ENCODE measurements around the gene CENPP.
"Not testable (repeated sequence)": the region's sequence is repeated elsewhere in the genome, so short reads cannot be mapped to it uniquely, and the experiment has no call there.

Gene CENPP

DNA sequence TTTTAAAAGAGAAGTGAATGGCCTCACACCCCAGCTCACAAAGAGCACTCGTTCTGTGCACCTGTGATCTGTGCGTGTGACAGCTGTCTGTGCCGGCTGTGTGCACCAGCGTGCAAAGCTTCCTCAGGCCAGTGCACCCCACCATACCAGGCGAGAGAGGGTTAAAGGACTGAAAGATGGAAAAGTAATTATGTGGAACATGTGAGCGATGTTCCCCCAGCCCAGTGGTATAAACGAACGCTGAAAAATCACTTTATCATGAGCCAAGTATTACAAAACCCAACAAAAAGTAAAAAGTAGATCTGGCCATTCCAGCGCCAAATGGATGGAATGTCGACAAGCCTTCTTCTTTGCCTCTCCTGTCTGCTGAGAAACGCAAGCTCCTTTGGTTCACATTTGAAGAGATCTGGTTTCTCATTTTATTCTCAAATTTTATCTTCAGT is 290.5 kb downstream of the CENPP start:
- DNase-seq (ENCODE audit: low read depth), result no peak

- no peak for DNase-seq (ENCODE audit: low read depth)
These were observed 290.9 kb downstream of the CENPP start for GRCh38 chr9:92616655-92617111.

DNA sequence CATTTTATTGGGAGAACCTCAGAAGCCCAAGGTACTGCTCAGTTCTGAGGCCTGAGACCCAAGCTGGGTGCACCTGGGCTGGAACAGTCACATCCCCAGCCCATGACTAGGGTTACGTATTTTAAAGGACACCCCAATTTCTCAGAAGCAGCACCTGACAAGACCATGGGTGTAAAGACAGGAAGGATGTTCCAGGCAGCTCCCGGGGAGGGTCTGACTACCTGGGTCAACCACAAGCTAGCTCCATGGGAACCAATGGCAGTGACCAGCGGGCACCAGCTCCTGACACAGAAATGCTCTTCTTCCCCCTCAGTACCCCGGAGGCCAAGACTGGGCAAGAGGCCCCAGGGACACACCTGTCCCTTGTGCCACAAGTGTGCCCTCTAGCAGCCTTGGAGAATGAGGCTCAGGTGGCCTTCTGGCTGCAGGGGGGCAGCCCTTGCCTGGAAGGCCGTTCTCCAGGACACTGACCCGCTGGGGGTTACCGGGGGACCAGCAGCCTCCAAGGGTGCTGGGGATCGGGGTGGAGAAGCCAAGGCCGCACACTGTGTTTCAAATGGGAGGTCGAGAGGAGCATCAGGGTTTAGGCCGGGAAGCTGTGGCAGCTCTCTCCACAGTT is 291.6 kb downstream of the CENPP start:
- no peak for DNase-seq (ENCODE audit: low read depth)

GRCh38 chr9:92617951-92618510 is 292.3 kb downstream of the CENPP start:
- DNase-seq (ENCODE audit: low read depth), result no peak

- no peak for DNase-seq (ENCODE audit: low read depth)
These were observed 293.0 kb downstream of the CENPP start for GRCh38 chr9:92618633-92619225.

DNA sequence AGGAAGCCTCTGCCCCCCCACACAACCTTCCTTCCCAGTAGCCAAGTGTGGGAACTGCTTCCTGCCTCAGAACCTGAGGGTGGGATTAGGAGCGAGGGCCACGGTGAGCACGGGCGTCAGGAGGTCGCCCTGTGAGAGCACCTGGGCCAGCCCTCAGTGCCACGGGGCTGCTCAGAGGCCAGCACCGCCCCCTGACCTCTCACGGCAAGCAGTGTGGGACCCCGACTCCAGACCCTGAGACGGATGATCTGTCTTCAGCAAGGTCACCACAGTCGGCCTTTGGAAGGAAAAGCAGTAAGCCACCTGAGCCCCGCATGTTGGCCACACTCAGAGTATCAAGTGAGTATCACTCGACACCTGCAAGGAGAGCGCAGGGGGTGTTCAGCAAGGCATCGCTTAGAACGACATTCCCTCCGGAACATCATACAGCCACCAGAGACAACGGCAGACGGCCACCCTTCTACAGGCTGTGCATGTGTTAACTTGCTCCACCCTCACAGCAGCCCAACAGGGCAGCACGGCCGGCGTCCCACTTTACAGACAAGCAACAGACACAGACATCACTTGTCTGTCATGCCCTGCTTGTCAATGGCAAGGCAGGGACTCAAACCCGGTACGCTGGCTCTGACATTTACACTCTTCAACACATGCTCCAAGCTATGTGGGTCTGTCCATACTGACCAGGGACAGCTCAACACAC is 294.0 kb downstream of the CENPP start:
- DNase-seq (ENCODE audit: low read depth), result no peak

- no peak for DNase-seq (ENCODE audit: low read depth)
These were observed 295.1 kb downstream of the CENPP start for GRCh38 chr9:92620845-92621244.

DNA sequence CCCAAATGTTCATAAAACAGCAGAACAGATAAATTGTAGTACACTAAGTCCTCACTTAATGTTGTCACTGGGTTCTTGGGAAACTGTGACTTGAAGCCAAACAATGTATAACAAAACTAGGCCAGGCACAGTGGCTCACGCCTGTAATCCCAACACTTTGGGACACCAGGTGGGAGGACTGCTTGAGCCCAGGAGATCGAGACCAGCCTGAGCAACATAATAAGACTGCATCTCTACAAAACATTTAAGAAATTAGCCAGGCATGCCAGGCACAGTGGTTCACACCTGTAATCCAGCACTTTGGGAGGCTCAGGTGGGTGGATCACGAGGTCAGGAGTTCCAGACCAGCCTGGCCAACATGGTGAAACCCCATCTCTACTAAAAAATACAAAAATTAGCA is 298.2 kb downstream of the CENPP start:
- DNase-seq (ENCODE audit: low read depth), result not testable (repeated sequence)

DNA sequence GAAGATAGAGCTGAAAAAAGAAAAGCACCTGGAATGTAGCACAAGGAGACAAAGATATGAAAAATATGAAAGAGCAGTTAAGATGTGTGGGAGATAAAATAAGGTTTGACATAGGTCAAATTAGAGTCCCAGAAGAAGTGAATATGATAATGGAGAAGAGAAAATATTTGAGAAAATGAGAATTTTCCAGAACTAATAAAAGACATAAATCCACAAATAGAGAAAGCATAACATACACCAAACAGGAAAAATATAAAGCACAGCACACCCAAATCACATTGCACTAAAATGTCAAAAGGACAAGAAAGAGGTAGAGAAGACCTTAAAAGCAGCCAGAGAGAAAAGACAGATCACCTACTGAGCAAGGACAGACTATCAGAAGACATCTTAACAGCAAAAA is 300.7 kb downstream of the CENPP start:
- DNase-seq (ENCODE audit: low read depth), result no peak

DNA sequence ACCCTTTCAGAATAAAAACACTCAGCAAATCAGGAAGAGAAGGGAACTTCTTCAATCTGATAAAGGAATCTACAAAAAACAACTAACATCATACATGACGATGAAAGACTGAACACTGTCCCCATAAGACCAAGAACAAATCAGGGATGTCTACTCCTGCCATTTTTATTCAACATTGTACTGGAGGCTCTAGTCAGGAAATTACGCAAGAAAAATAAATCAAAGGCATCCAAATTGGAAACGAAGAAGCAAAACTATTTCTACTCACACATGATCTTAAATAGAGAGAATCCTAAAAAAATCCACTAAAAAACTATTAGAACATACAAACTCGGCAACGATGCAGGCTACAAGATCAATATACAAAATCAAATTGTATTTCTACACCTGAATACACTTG is 301.9 kb downstream of the CENPP start:
- no peak for DNase-seq (ENCODE audit: low read depth)

- no peak for DNase-seq (ENCODE audit: low read depth)
These were observed 305.9 kb downstream of the CENPP start for GRCh38 chr9:92631452-92632343.

DNA sequence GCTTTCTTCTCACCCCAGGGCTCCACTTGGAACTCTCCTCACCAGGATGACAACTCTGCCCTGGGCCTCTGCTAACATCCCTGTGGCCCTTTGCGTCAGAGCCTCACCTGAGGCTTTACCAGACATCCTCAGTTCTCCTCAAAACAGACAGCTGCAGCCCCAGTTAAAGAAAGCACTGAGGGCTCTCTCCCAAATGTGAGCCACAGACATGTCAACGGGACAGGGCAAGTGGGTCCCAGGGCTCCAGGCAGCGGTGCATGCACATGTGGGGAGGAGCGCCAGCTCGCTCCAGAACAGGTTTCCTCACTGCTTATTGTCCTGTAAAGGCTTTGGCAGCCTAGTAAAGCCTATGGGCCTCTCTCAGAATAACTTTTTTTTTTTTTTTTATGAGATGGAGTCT is 306.9 kb downstream of the CENPP start:
- DNase-seq (ENCODE audit: low read depth), result no peak

- DNase-seq (ENCODE audit: low read depth), result no peak
These were observed 308.0 kb downstream of the CENPP start for GRCh38 chr9:92633614-92634278.

DNA sequence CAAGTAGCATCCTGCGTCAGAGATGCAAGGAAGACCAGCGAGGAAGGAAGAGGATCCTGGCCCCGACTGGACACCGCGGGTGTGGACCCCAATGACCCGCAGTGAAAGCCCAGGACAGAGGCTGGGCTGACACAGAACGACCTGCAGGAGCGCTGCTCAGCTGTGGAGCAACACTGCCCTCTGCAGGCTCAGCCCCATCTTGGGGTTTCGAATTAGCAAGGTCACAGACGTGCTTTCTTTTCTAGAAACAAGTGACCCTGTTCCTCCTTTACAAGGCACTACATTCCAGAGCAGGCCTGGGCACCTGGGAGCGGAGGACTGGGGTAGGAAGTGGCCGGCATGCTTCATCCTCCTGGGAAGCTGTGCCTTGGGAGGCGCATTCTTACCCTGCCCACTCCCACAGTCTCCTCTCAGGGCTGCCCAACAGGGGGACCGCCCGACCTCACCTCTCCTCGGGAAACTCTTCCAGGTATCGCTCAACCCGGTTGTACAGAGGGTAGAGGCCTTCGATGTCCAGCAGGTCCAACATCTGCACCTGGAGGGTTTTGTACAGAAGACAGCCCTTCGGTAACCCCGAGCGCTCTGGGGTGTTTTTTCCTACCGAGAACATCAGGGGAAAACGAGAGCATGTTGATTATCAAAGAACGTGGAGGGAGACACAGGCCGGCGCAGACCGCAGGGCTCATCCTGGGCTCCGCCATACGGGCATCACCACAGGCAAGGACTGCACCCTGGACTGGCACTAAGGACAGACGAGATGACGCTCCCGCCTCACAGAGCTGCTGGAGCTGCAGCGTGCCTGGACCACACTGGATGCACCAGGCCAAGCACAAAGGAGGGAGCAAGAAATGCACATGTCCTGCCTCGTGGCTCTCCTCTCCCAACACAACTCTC is 309.2 kb downstream of the CENPP start:
- no peak for DNase-seq (ENCODE audit: low read depth)

DNA sequence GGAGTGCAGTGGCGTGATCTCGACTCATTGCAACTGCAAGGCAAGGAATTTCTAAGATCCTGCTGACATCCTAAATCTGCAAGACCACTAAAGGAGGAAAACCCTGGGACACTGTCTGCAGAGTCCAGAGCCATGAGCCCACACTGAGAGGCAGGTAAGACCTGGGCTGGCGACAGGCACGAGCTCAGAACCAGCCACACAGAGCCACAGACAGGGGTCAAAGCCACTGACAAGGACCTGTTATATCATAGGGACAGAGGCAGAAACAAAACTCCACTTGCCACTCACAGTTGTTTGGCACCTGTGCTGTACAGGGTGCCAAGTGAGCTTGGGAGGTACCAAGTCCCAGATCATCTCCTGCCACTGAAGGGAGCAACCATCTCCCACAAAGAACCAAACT is 310.0 kb downstream of the CENPP start:
- DNase-seq (ENCODE audit: low read depth), result no peak

DNA sequence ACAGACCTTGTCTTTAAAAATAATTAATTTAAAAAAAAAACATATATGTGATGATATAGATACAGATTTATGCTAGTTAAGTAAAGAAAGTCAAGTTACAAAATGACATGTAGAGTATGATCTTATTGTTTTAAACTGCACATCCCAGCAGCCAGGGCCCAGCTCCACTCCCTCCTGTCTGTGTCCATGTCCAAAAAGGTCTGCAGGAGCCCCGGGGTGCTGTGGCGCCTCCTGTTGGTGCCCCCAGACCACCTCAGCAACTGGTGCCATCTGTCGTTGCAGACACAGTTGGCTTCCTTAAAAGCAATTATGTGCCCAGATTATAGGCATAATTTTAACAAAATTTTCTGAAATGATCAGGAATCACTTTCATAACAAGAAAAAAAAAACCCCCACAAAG is 310.9 kb downstream of the CENPP start:
- no peak for DNase-seq (ENCODE audit: low read depth)

DNA sequence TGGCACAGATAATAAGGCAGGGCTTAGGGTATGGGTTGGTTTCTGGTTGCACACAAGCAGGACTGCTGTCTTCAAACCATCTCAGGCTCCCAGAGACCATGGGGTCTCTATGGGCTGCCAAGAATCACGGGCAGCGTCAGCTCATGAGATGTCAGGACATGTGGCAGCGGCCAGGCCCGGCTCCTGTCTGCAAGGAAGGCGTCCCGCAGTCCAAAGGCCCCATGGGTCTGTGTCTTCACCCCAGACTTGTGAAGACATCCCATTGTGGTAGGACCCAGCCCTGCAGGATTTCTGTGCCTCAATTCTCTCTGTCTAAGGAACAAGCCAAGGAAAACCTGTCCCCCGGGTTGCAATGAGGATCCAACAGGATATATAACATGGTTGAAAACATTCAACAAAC is 311.6 kb downstream of the CENPP start:
- DNase-seq (ENCODE audit: low read depth), result no peak

GRCh38 chr9:92637886-92638620 is 312.3 kb downstream of the CENPP start:
- DNase-seq (ENCODE audit: low read depth), result no peak

DNA sequence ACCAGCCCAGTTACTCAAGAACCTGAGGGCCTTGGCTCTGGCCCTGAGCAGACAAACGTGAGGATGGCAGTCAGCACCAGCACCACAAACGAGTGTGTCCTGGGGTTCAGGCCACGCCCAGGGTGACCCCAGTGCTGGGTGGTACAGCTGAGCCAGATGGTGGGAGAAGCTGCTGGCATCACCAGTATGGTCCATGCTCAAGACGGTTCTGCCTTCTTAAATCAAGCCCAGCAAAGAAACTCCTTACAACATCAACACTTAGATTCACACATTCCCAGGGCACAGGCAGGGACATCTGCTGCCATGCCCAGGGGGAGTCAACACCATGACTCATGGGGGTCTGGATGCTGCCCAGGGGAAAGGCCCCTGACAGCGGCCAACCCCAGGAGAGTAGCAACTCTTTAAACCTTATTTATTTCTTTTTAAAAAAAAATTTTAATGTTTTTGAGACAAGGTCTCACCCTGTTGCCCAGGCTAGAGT is 312.9 kb downstream of the CENPP start:
- no peak for DNase-seq (ENCODE audit: low read depth)

DNA sequence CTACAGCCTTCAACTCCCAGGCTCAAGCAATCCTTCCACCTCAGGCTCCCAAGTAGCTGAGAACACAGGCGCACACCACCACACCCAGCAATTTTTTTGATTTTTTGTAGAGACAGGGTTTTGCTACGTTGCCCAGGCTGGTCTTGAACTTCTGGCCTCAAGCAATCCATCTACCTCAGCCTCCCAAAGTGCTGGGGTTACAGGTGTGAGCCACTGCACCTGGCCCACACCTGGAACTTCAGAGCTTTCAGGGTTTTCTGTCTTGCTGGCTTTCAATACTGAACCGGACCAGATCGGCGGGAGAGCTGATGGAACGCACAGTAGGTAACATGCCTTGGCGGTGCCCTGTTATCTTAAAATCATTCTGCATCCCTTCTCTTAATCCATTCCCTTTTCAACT is 313.4 kb downstream of the CENPP start:
- DNase-seq (ENCODE audit: low read depth), result no peak
